SK-N-SH (cell line): Measurements from ENCODE around the gene TMEM165.

Source experiments
- ELF1 ChIP-seq: IDR thresholded peaks from 2 replicates; pipeline ENCODE4 v1.4.0; 2012
- EP300 ChIP-seq, 2 experiments: IDR thresholded peaks; 2 replicates each; pipeline versions ENCODE4 v1.4.0 to v1.6.1; 2012; ENCODE audit warnings: borderline replicate concordance in 1 of 2, low read depth in 1 of 2, low read length in 1 of 2
- EZH2phosphoT487 ChIP-seq: fragments of 200-600 bp; sonication (generic); IDR thresholded peaks from 2 replicates; pipeline ENCODE4 v1.6.1; 2017; ENCODE audit warnings: low read depth, mixed run types, mild to moderate bottlenecking, antibody characterized with exemption, moderate library complexity, borderline replicate concordance
- NFIC ChIP-seq: IDR thresholded peaks from 2 replicates; pipeline ENCODE4 v1.4.0; 2012; ENCODE audit warnings: borderline replicate concordance
- NRF1 ChIP-seq: IDR thresholded peaks from 2 replicates; pipeline ENCODE4 v1.6.1; 2012; ENCODE audit warnings: low read depth, mild to moderate bottlenecking, low read length
- RAD21 ChIP-seq: IDR thresholded peaks from 2 replicates; pipeline ENCODE4 v1.6.1; 2012; ENCODE audit warnings: mild to moderate bottlenecking, low read length
- RXRA ChIP-seq: IDR thresholded peaks from 2 replicates; pipeline ENCODE4 v1.4.0; 2012; ENCODE audit warnings: low read depth, mild to moderate bottlenecking, borderline replicate concordance
- TCF12 ChIP-seq: IDR thresholded peaks from 2 replicates; pipeline ENCODE4 v1.4.0; 2012
- USF2 ChIP-seq: fragments of 150-350 bp; IDR thresholded peaks from 2 replicates; pipeline ENCODE4 v1.6.1; 2017; ENCODE audit warnings: antibody characterized with exemption, low read length, low read depth, borderline replicate concordance
- YY1 ChIP-seq: IDR thresholded peaks from 2 replicates; pipeline ENCODE4 v1.4.0; 2012; ENCODE audit warnings: low read depth, mild to moderate bottlenecking
- TF ChIP-seq, protein P1 (sequence below): fragments of 200-600 bp; sonication (generic); IDR thresholded peaks from 2 replicates; pipeline ENCODE4 v1.6.1; 2017; ENCODE audit warnings: antibody characterized with exemption, mild to moderate bottlenecking, moderate library complexity
- TF ChIP-seq, protein P2 (sequence below): IDR thresholded peaks from 2 replicates; pipeline ENCODE4 v1.6.1; 2012; ENCODE audit warnings: mild to moderate bottlenecking, low read depth, low read length, moderate library complexity

GRCh38 chr4:55395218-55395528, 584 bp upstream of the TMEM165 start:
- TF ChIP-seq, protein P1, sequence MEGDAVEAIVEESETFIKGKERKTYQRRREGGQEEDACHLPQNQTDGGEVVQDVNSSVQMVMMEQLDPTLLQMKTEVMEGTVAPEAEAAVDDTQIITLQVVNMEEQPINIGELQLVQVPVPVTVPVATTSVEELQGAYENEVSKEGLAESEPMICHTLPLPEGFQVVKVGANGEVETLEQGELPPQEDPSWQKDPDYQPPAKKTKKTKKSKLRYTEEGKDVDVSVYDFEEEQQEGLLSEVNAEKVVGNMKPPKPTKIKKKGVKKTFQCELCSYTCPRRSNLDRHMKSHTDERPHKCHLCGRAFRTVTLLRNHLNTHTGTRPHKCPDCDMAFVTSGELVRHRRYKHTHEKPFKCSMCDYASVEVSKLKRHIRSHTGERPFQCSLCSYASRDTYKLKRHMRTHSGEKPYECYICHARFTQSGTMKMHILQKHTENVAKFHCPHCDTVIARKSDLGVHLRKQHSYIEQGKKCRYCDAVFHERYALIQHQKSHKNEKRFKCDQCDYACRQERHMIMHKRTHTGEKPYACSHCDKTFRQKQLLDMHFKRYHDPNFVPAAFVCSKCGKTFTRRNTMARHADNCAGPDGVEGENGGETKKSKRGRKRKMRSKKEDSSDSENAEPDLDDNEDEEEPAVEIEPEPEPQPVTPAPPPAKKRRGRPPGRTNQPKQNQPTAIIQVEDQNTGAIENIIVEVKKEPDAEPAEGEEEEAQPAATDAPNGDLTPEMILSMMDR, result peak; percentile 31
- no peak for TF ChIP-seq YY1
- TF ChIP-seq NFIC, result no peak
- no peak for TF ChIP-seq RAD21
- TF ChIP-seq EP300 (IDR thresholded peaks at IDR 0.05; ENCODE audit: borderline replicate concordance in 1 of 2, low read depth in 1 of 2, low read length in 1 of 2), result no peak
- TF ChIP-seq USF2, result no peak
- no peak for TF ChIP-seq NRF1
- no peak for TF ChIP-seq ELF1
- no peak for TF ChIP-seq EZH2phosphoT487
- TF ChIP-seq TCF12, result no peak
- no peak for TF ChIP-seq RXRA
- TF ChIP-seq, protein P2, sequence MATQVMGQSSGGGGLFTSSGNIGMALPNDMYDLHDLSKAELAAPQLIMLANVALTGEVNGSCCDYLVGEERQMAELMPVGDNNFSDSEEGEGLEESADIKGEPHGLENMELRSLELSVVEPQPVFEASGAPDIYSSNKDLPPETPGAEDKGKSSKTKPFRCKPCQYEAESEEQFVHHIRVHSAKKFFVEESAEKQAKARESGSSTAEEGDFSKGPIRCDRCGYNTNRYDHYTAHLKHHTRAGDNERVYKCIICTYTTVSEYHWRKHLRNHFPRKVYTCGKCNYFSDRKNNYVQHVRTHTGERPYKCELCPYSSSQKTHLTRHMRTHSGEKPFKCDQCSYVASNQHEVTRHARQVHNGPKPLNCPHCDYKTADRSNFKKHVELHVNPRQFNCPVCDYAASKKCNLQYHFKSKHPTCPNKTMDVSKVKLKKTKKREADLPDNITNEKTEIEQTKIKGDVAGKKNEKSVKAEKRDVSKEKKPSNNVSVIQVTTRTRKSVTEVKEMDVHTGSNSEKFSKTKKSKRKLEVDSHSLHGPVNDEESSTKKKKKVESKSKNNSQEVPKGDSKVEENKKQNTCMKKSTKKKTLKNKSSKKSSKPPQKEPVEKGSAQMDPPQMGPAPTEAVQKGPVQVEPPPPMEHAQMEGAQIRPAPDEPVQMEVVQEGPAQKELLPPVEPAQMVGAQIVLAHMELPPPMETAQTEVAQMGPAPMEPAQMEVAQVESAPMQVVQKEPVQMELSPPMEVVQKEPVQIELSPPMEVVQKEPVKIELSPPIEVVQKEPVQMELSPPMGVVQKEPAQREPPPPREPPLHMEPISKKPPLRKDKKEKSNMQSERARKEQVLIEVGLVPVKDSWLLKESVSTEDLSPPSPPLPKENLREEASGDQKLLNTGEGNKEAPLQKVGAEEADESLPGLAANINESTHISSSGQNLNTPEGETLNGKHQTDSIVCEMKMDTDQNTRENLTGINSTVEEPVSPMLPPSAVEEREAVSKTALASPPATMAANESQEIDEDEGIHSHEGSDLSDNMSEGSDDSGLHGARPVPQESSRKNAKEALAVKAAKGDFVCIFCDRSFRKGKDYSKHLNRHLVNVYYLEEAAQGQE, result no peak
